ENCODE data around the gene EHMT2. TPM values are rescaled to one million over a fixed set of nuclear protein-coding genes. Genes with fewer than 3 reads are reported as not detected.

EHMT2 gene
- total and polyA plus RNA-seq, 4 donors = 7.9 to 21.4 (median 10.6) TPM

DNA sequence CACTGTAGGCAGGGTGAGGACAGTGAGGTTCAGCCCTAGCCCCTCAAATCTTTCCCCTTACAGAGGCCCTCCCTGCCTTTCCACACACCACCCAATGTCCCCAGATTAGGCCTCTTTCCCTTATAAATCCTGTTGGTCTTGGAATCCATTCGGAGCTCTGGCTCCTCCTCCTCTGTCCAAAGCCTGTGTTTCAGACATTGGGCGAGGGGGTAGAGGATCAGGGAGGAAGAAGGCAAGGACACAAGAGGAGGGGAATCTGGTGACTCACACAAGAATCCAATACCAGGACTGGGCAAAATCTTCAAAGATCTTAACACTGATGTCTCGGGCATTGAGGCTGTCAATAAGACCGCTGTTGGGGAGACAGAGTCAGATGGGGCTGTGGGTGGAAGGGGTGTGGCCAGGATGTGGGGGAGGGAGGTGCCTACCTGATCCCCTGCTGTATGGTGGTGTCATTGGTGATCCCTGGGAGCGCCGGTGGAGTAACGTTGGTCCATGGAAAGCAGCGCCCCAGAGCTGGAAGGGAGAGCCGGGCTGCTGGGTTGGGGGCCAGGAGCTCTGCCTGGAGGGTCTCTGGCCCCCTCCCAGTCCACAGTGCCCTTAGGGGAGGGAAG, 26.3 kb downstream of the EHMT2 start:
- 70% methylated on average over 9 of the region's 9 CpGs for WGBS
- H3K9me3 ChIP-seq (ENCODE audit: control insufficient read depth in 4 of 4, low read length in 3 of 4) = no peaks in the 10 kb centered on the region
- no peak for DNase-seq (ENCODE audit: low spot score)
- no peak overlapping the region for H3K27ac ChIP-seq (ENCODE audit: low read depth in 1 of 2, low read length in 2 of 2)
- H3K4me1 ChIP-seq (ENCODE audit: control insufficient read depth in 4 of 4, insufficient read depth in 4 of 4, low read length in 3 of 4) = no peaks in the 10 kb centered on the region
- H3K36me3 ChIP-seq (ENCODE audit: control insufficient read depth in 4 of 4, insufficient read depth in 3 of 4, low read depth in 1 of 4, low read length in 3 of 4) = no peaks in the 10 kb centered on the region
- no peak overlapping the region for H3K9ac ChIP-seq (ENCODE audit: low read depth in 1 of 2, low read length in 2 of 2)
- TF ChIP-seq EGR1 (IDR thresholded peaks at IDR 0.05; ENCODE audit: low read depth in 2 of 2) = no peak
- H3K27me3 ChIP-seq (ENCODE audit: control insufficient read depth in 4 of 4, insufficient read depth in 4 of 4, low read length in 3 of 4) = no peaks in the 10 kb centered on the region
- no peak overlapping the region for H3K4me3 ChIP-seq (ENCODE audit: low read depth in 1 of 3, low read length in 3 of 3)

- TF ChIP-seq YY1 (IDR thresholded peaks at IDR 0.05) (no peak), EGR1 (IDR thresholded peaks at IDR 0.05; ENCODE audit: low read depth in 2 of 2) (no peak), FOXA2 (IDR thresholded peaks at IDR 0.05) (no peak), HNF4G (IDR thresholded peaks at IDR 0.05) (no peak), TAF1 (conservative IDR thresholded peaks at IDR 0.05) (no peak), NR2F2 (IDR thresholded peaks at IDR 0.05) (no peak), GABPA (IDR thresholded peaks at IDR 0.05 in 1 of 2, conservative IDR thresholded peaks at IDR 0.05 in 1 of 2) (no peak), HNF4A (conservative IDR thresholded peaks at IDR 0.05) (no peak), MAX (IDR thresholded peaks at IDR 0.05) (no peak), RAD21 (IDR thresholded peaks at IDR 0.05) (no peak), FOXA1 (IDR thresholded peaks at IDR 0.05) (no peak), SP1 (IDR thresholded peaks at IDR 0.05) (no peak), JUND (IDR thresholded peaks at IDR 0.05) (no peak), RXRA (IDR thresholded peaks at IDR 0.05) (no peak)
- TF ChIP-seq, protein P1, sequence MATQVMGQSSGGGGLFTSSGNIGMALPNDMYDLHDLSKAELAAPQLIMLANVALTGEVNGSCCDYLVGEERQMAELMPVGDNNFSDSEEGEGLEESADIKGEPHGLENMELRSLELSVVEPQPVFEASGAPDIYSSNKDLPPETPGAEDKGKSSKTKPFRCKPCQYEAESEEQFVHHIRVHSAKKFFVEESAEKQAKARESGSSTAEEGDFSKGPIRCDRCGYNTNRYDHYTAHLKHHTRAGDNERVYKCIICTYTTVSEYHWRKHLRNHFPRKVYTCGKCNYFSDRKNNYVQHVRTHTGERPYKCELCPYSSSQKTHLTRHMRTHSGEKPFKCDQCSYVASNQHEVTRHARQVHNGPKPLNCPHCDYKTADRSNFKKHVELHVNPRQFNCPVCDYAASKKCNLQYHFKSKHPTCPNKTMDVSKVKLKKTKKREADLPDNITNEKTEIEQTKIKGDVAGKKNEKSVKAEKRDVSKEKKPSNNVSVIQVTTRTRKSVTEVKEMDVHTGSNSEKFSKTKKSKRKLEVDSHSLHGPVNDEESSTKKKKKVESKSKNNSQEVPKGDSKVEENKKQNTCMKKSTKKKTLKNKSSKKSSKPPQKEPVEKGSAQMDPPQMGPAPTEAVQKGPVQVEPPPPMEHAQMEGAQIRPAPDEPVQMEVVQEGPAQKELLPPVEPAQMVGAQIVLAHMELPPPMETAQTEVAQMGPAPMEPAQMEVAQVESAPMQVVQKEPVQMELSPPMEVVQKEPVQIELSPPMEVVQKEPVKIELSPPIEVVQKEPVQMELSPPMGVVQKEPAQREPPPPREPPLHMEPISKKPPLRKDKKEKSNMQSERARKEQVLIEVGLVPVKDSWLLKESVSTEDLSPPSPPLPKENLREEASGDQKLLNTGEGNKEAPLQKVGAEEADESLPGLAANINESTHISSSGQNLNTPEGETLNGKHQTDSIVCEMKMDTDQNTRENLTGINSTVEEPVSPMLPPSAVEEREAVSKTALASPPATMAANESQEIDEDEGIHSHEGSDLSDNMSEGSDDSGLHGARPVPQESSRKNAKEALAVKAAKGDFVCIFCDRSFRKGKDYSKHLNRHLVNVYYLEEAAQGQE (IDR thresholded peaks at IDR 0.05) = no peak
- TF ChIP-seq, protein P2, sequence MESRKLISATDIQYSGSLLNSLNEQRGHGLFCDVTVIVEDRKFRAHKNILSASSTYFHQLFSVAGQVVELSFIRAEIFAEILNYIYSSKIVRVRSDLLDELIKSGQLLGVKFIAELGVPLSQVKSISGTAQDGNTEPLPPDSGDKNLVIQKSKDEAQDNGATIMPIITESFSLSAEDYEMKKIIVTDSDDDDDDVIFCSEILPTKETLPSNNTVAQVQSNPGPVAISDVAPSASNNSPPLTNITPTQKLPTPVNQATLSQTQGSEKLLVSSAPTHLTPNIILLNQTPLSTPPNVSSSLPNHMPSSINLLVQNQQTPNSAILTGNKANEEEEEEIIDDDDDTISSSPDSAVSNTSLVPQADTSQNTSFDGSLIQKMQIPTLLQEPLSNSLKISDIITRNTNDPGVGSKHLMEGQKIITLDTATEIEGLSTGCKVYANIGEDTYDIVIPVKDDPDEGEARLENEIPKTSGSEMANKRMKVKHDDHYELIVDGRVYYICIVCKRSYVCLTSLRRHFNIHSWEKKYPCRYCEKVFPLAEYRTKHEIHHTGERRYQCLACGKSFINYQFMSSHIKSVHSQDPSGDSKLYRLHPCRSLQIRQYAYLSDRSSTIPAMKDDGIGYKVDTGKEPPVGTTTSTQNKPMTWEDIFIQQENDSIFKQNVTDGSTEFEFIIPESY (IDR thresholded peaks at IDR 0.05) = no peak
- TF ChIP-seq, protein P3, sequence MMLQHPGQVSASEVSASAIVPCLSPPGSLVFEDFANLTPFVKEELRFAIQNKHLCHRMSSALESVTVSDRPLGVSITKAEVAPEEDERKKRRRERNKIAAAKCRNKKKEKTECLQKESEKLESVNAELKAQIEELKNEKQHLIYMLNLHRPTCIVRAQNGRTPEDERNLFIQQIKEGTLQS (IDR thresholded peaks at IDR 0.05) = no peak
- TF ChIP-seq, protein P4, sequence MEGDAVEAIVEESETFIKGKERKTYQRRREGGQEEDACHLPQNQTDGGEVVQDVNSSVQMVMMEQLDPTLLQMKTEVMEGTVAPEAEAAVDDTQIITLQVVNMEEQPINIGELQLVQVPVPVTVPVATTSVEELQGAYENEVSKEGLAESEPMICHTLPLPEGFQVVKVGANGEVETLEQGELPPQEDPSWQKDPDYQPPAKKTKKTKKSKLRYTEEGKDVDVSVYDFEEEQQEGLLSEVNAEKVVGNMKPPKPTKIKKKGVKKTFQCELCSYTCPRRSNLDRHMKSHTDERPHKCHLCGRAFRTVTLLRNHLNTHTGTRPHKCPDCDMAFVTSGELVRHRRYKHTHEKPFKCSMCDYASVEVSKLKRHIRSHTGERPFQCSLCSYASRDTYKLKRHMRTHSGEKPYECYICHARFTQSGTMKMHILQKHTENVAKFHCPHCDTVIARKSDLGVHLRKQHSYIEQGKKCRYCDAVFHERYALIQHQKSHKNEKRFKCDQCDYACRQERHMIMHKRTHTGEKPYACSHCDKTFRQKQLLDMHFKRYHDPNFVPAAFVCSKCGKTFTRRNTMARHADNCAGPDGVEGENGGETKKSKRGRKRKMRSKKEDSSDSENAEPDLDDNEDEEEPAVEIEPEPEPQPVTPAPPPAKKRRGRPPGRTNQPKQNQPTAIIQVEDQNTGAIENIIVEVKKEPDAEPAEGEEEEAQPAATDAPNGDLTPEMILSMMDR (IDR thresholded peaks at IDR 0.05; ENCODE audit: low read depth, low read length, missing input control) = no peak
- no peaks in the 10 kb centered on the region for H3K4me1 ChIP-seq (ENCODE audit: control insufficient read depth in 4 of 4, insufficient read depth in 4 of 4, low read length in 3 of 4)
- no peak overlapping the region for H3K27ac ChIP-seq (ENCODE audit: low read depth in 1 of 2, low read length in 2 of 2)
- no peaks in the 10 kb centered on the region for H3K27me3 ChIP-seq (ENCODE audit: control insufficient read depth in 4 of 4, insufficient read depth in 4 of 4, low read length in 3 of 4)
- no peaks in the 10 kb centered on the region for H3K9me3 ChIP-seq (ENCODE audit: control insufficient read depth in 4 of 4, low read length in 3 of 4)
- H3K36me3 ChIP-seq (ENCODE audit: control insufficient read depth in 4 of 4, insufficient read depth in 3 of 4, low read depth in 1 of 4, low read length in 3 of 4) = no peaks in the 10 kb centered on the region
- no peak overlapping the region for H3K4me3 ChIP-seq (ENCODE audit: low read depth in 1 of 3, low read length in 3 of 3)
- 83% methylated on average over 16 of the region's 16 CpGs for WGBS
- H3K9ac ChIP-seq (ENCODE audit: low read depth in 1 of 2, low read length in 2 of 2) = no peak overlapping the region
- DNase-seq (ENCODE audit: low spot score) = no peak
These were observed 27.0 kb downstream of the EHMT2 start for GRCh38 chr6:31870385-31870921.

Measured in liver (tissue), 9 donors.